ENCODE measurements around the gene SLIT2. TPM values are rescaled to one million over a fixed set of nuclear protein-coding genes. Genes with fewer than 3 reads are reported as not detected.

SLIT2 gene
- total RNA-seq, 1 experiment from 2014 or later, result 0.76 TPM

DNA sequence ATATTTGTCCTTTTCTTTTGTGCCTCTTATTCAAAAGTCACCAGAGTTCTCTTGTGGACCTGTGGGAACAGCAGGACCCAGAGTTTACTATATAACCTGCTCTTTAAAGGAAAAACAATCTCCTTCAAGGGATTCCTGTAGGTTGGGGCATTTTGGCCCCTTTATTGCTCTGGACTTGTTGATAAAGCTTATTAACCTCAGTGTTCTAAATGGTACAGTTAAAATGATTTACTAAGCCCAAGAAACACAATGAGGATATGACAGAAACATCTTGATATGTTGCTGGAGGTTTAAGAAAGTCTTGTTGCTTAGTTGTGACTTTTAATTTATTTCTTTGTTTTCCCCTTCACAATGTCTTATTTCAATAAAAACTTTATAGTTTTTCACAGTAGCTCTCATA lies 46.8 kb downstream of the SLIT2 start:
- DNase-seq (ENCODE audit: low read depth), result no peak

DNA sequence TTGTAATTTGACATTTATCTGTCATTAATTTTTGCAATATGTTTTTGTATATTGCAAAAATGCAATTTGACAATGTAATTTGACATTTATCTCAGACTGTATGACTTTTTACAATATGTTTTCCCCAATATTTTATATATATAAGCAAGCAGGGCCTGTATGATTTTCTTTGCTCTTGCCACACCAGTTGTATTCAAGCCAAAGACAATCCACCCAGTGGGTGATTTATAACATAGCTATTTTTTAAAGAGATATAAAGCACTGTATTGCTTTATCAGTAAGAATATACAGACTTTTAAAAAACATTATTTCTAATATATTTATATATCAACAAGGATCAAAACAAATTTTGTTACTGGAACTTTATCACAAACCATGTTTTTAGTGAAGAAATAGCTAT lies 47.3 kb downstream of the SLIT2 start:
- no peak for DNase-seq (ENCODE audit: low read depth)

DNA sequence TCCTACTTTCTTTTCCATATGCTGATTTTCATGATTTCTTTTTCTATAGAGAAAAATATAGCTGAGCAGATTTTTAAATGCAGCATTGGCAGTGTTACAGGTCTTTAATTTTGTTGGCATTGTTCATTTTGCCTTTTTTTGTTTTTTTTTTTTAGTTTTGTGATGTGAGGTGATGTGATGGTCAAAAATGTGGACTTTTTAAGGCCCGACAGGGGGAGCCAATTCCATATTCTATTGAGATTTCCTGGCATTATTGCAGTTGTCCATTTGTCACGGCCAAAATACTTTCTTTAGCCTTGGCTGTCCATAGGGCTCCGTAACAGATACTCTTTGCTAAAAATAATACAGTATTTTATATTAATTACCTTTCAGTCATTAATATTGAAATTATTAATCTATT lies 47.8 kb downstream of the SLIT2 start:
- DNase-seq (ENCODE audit: low read depth), result peak; percentile 31

DNA sequence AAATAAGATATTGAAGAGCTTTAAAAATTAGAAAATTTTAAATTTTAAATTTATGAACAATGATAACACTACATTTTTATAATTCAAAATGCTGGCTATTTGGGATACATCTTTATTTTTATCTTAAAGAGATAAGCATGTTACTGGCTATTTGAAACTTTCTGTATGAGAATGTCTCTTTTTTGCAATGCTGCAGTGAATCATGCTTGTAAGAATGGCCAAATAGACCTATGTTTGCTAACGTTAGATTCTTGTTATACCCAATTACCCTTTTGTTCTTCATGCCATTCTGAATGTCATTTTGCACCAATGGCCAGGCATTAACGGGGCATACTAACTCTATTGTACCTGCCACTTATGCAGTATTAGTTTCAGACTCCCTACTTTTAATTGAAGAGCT lies 49.5 kb downstream of the SLIT2 start:
- no peak for DNase-seq (ENCODE audit: low read depth)

Measured in HT1080 (cell line).